Aorta (tissue), 5 donors: ENCODE results near the gene GALNT2. TPM values are rescaled to one million over a fixed set of nuclear protein-coding genes. Genes with fewer than 3 reads are reported as not detected.

Experiments
- ATAC-seq: fragments of 200-7000 bp; cut with Tn5 transposase; one replicate; pipeline ENCODE4 v1.9.1; 2022; ENCODE audit warnings: moderate library complexity; ENCODE audit not compliant: low FRiP score
- DNase-seq, 2 donors: peaks; one replicate each; pipeline ENCODE4 v3.0.0-alpha.2; 2020
- H3K27ac ChIP-seq, 2 donors: one replicate each; pipeline ENCODE4 v1.5.1; 2013; ENCODE audit warnings: low read length in 2 of 2, mild to moderate bottlenecking in 2 of 2, moderate library complexity in 2 of 2, control low read depth in 1 of 2, inconsistent platforms in 1 of 2, low read depth in 1 of 2
- H3K27me3 ChIP-seq, 2 donors: one replicate each; pipeline ENCODE4 v1.6.1; 2013; ENCODE audit warnings: control low read depth in 1 of 2, low read length in 1 of 2, mild to moderate bottlenecking in 1 of 2, moderate library complexity in 1 of 2; ENCODE audit not compliant: insufficient read depth in 2 of 2, control insufficient read depth in 1 of 2
- H3K36me3 ChIP-seq, 2 donors: one replicate each; pipeline ENCODE4 v1.6.1; 2013; ENCODE audit warnings: control low read depth in 1 of 2, low read length in 1 of 2, mild to moderate bottlenecking in 1 of 2; ENCODE audit not compliant: insufficient read depth in 2 of 2, control insufficient read depth in 1 of 2
- H3K4me1 ChIP-seq, 2 donors: one replicate each; pipeline ENCODE4 v1.6.1; 2013; ENCODE audit warnings: low read length in 2 of 2, control low read depth in 1 of 2, mild to moderate bottlenecking in 1 of 2, moderate library complexity in 1 of 2; ENCODE audit not compliant: insufficient read depth in 2 of 2, control insufficient read depth in 1 of 2
- H3K4me3 ChIP-seq, 2 donors: one replicate each; pipeline ENCODE4 v1.5.1; 2013; ENCODE audit warnings: low read length in 2 of 2, control low read depth in 1 of 2, mild to moderate bottlenecking in 1 of 2
- H3K9me3 ChIP-seq: one replicate; pipeline ENCODE4 v1.6.1; 2013; ENCODE audit warnings: mild to moderate bottlenecking, low read length; ENCODE audit not compliant: control insufficient read depth
- WGBS, 2 donors: extraction: QIAGEN DNeasy Blood & Tissue Kit; methylation state at CpG; one replicate each; pipeline ENCODE4 v1.1.7; 2013; 5-methylcytosine and 5-hydroxymethylcytosine counted together
- intact Hi-C, 2 donors: fragments of 100-400 bp; cut with DNase I; formaldehyde crosslinking; loops; one replicate each; pipeline versions ENCODE4 v1.14.2 to v1.15.0; 2022
- polyA plus RNA-seq, 2 donors: library from polyadenylated mRNA; stranded (reverse); fragments of 200-250 nt; gene quantifications; one replicate each; pipeline ENCODE4 v1.2.3, GENCODE V29; 2013
- total RNA-seq, 2 donors: library from RNA; stranded (reverse); fragmentation: NEBNext Ultra II Directional; extraction: Animal tissue kit (Norgen Biotek cat#: 25700); gene quantifications; one replicate each; pipeline ENCODE4 v1.2.1, GENCODE V29; 2021
- donor health status: healthy with polysubstance abuse.
- donor health status: Bipolar disorder and iron deficiency.
- donor health status: DM: no; HTN: no; CAD: no.
- donor health status: DM: no; HTN: no; CAD: no.
- donor health status: DM: yes; HTN: yes; CAD: no.

GALNT2 gene
- total and polyA plus RNA-seq, 4 donors: 29.1 to 116 (median 105) TPM

- peaks cover 0 to 7% of the 10 kb centered on the region in 2 donors for H3K36me3 ChIP-seq
- WGBS, 2 donors: 95 to 96% methylated on average over 5 of the region's 5 CpGs
- no peak overlapping the region for H3K27ac ChIP-seq
- no peak for ATAC-seq
- no peak overlapping the region for H3K4me3 ChIP-seq
- DNase-seq: no peak
- no peaks in the 10 kb centered on the region for H3K27me3 ChIP-seq
- no peaks in the 10 kb centered on the region for H3K9me3 ChIP-seq
- H3K4me1 ChIP-seq: peaks cover 0 to 4% of the 10 kb centered on the region in 2 donors
- intact Hi-C loops: no loop called here
Measured at GRCh38 chr1:230276401-230276800, 209.4 kb downstream of the GALNT2 start.

DNA sequence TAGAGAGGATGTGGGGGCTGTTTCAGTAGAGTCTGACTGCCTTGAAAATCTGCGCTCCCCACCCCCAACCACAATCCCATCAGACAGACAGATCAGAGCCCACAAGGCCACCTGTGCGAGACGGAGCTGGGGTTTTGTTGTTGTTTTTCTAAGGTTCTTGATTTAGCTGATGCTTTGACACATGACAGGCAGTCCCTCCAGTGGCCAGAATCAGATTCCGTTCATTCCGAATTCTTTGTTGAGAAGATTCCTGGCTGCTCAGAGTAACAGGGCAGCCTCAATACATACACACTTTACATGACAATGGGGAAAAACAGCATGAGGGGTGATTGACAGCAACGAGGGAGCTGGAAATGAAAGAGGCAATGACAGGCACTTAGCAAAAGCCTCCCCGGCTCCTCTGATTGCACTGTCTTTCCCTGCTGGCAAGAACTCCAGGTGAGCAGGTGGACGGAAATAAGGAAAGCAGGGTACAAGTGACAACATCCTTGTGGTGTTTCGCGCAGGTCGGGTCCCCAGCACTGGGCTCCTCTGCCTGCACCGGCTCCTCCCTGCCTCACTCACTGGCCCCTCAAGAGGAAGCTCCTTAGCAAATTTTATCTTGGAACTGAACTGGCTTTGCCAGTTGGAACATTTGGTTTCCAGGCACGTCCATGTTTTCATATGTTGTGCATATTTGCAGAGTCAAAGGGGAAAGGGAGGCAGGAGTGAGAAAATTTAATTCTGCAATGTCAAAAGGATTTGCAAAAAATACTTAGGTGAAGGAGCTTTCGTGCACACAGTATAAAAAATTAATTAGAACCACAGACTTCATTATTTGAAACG lies 210.4 kb downstream of the GALNT2 start:
- ATAC-seq (no peak), DNase-seq (no peak)
- intact Hi-C loops: no loop called here
- no peaks in the 10 kb centered on the region for H3K27me3 ChIP-seq
- WGBS, 2 donors: 15 to 23% methylated on average over 15 of the region's 15 CpGs
- no peak overlapping the region for H3K27ac ChIP-seq
- H3K4me1 ChIP-seq: peaks cover 0 to 4% of the 10 kb centered on the region in 2 donors
- no peak overlapping the region for H3K4me3 ChIP-seq
- peaks cover 0 to 7% of the 10 kb centered on the region in 2 donors for H3K36me3 ChIP-seq
- no peaks in the 10 kb centered on the region for H3K9me3 ChIP-seq

DNA sequence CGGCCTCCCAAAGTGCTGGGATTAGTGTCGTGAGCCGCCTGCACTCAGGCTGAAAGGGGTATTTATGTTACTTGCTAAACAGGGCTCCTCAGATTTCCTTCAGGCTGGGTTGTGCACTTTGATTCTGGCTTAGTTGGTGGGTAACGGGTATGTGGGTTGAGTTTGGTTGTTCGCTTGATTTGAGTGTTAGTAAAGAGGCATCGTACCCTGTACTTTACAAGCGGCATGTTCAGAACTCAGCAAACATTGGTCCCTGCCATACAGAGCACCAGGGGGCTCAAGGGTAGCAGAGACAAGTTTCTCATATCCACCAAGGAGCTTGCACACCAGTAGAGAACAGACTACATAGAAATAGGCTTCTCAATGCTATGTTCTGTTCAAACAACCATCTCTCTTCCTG lies 211.3 kb downstream of the GALNT2 start:
- H3K36me3 ChIP-seq: peaks cover 0 to 7% of the 10 kb centered on the region in 2 donors

GRCh38 chr1:230278871-230279582 lies 212.0 kb downstream of the GALNT2 start:
- Histone ChIP-seq H3K27ac (no peak overlapping the region), H3K4me1 (peaks cover 0 to 4% of the 10 kb centered on the region in 2 donors), H3K4me3 (no peak overlapping the region), H3K9me3 (no peaks in the 10 kb centered on the region), H3K36me3 (peaks cover 0 to 7% of the 10 kb centered on the region in 2 donors), H3K27me3 (no peaks in the 10 kb centered on the region)
- 85 to 86% methylated on average over 20 of the region's 20 CpGs for WGBS, 2 donors
- peak in 1 of 2 donors; percentile 40 for DNase-seq
- ATAC-seq: no peak
- intact Hi-C loops: no loop called here

More for the DNA sequence above, 211.3 kb downstream of the GALNT2 start:
- WGBS, 2 donors: 94% methylated on average over 7 of the region's 7 CpGs
- intact Hi-C loops: no loop called here
- Histone ChIP-seq H3K27me3 (no peaks in the 10 kb centered on the region), H3K9me3 (no peaks in the 10 kb centered on the region), H3K27ac (no peak overlapping the region), H3K4me1 (peaks cover 0 to 4% of the 10 kb centered on the region in 2 donors), H3K4me3 (no peak overlapping the region)
- ATAC-seq (no peak), DNase-seq (no peak)

- no peak for ATAC-seq
- WGBS, 2 donors: 92% methylated on average over 24 of the region's 24 CpGs
Measured at GRCh38 chr1:230279583-230279945, 212.5 kb downstream of the GALNT2 start.

DNA sequence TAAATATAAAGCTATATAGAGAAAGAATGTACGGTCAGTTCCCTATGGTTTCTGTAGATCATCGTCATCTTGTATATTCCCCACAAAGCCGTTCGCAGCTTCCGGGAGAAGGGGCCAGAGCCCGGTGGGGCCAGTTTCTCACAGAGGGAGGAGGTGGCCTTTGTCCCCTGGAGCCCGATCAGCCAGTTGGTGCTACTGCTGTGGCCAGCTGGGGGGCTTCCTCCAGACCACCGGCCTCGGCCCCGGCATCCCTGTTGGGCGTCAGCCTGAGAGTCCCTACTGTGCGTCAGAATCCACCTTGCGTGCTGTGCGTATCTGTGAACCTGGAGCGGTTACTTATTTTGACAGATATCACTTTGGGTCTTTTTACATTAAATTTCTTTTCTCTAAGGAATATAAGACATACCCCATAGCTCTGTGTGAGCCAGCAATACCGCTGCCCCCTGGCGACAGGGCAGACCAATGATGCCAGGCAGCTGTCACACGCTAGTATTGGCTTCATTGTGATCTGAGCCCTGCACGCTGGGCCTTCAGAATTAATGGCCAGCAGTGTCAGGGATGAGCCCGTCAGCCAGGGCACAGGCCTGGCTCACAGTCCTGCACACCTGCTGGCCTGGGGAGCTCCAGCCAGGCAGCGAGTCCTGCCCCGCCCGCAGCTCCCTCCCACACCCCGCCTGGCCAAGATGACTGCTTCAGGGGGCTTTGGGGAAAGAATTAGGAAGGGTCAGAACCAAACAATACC lies 213.2 kb downstream of the GALNT2 start:
- 85 to 86% methylated on average over 24 of the region's 24 CpGs for WGBS, 2 donors
- Histone ChIP-seq H3K9me3 (no peaks in the 10 kb centered on the region), H3K27ac (no peak overlapping the region), H3K4me3 (no peak overlapping the region), H3K36me3 (peaks cover 0 to 7% of the 10 kb centered on the region in 2 donors), H3K27me3 (no peaks in the 10 kb centered on the region), H3K4me1 (peaks cover 0 to 4% of the 10 kb centered on the region in 2 donors)
- peak in 1 of 2 donors; percentile 73 for DNase-seq
- no peak for ATAC-seq
- intact Hi-C loops: no loop called here

More at GRCh38 chr1:230279583-230279945, 212.5 kb downstream of the GALNT2 start:
- intact Hi-C loops: no loop called here
- Histone ChIP-seq H3K27me3 (no peaks in the 10 kb centered on the region), H3K27ac (no peak overlapping the region), H3K9me3 (no peaks in the 10 kb centered on the region), H3K36me3 (peaks cover 0 to 7% of the 10 kb centered on the region in 2 donors), H3K4me1 (peaks cover 0 to 4% of the 10 kb centered on the region in 2 donors), H3K4me3 (no peak overlapping the region)
- no peak for DNase-seq

DNA sequence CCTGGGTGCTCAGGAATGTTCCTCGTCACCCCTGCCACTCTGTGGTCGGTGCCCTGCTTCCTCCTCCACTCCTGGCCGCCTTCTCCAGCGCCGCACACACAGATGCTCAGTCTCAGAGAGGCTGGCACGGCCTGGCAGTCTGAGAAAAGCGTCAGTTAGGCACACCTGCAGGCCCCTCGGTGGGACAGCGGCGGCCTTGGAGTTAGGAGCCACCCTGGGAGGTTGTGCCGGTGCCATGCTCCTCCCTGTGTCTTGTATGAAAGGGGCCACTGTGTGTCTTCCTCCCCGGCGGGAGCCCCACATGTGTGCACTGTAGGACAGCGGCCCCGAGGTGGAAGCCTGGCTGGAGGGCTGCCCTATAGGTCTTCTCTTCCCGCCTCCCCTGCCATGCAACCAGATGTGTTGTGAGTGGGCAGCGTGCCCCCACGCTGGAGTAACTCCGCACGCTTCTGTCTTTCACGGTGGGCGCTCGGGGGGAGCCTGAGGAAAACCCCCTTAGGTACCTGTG lies 213.9 kb downstream of the GALNT2 start:
- 84 to 86% methylated on average over 23 of the region's 23 CpGs for WGBS, 2 donors
- Histone ChIP-seq H3K4me3 (no peak overlapping the region), H3K27me3 (no peaks in the 10 kb centered on the region), H3K36me3 (peaks cover 0 to 7% of the 10 kb centered on the region in 2 donors), H3K9me3 (no peaks in the 10 kb centered on the region), H3K27ac (no peak overlapping the region), H3K4me1 (peaks cover 0 to 4% of the 10 kb centered on the region in 2 donors)
- ATAC-seq: peak; percentile 6
- peak in 1 of 2 donors; percentile 68 for DNase-seq
- intact Hi-C loops: no loop called here

- intact Hi-C loops: no loop called here
- Histone ChIP-seq H3K27me3 (no peaks in the 10 kb centered on the region), H3K9me3 (no peaks in the 10 kb centered on the region), H3K36me3 (peaks cover 0 to 5% of the 10 kb centered on the region in 2 donors), H3K27ac (no peak overlapping the region), H3K4me1 (peaks cover 0 to 4% of the 10 kb centered on the region in 2 donors), H3K4me3 (no peak overlapping the region)
- DNase-seq (peak in 1 of 2 donors; percentile 67), ATAC-seq (no peak)
- 71 to 76% methylated on average over 17 of the region's 17 CpGs for WGBS, 2 donors
Measured at GRCh38 chr1:230281556-230281955, 214.5 kb downstream of the GALNT2 start.
